GM18507 (cell line): ENCODE measurements around the gene CCN2.
"Not testable (repeated sequence)": the region's sequence is repeated elsewhere in the genome, so short reads cannot be mapped to it uniquely, and the experiment has no call there.

Source experiments
- DNase-seq: peaks from one replicate; pipeline ENCODE4 v3.0.0; 2011; ENCODE audit warnings: low read depth; ENCODE audit not compliant: insufficient read length; ENCODE audit errors: extremely low spot score
- FAIRE-seq: peaks from 2 replicates; lab custom pipeline; 2011; peaks lifted over from hg19 to GRCh38; lab: Jason Lieb, UNC

The CCN2 gene

GRCh38 chr6:131916091-131916796 is 34.9 kb downstream of the CCN2 start:
- DNase-seq, FAIRE-seq: not testable (repeated sequence)

- FAIRE-seq (peak; percentile 81), DNase-seq (peak; percentile 3)
Measured at GRCh38 chr6:131914967-131915751, 36.0 kb downstream of the CCN2 start.

- no peak for DNase-seq
- no peak for FAIRE-seq
Measured at GRCh38 chr6:131914234-131914633, 36.9 kb downstream of the CCN2 start.

- no peak for DNase-seq
- no peak for FAIRE-seq
Measured at GRCh38 chr6:131911951-131912350, 39.2 kb downstream of the CCN2 start.

GRCh38 chr6:131910956-131911355 is 40.2 kb downstream of the CCN2 start:
- FAIRE-seq (no peak), DNase-seq (no peak)

- no peak for FAIRE-seq
Measured at GRCh38 chr6:131910219-131910589, 41.0 kb downstream of the CCN2 start.

GRCh38 chr6:131909408-131910218 is 41.6 kb downstream of the CCN2 start:
- DNase-seq (peak; percentile 26), FAIRE-seq (peak; percentile 87)

More at GRCh38 chr6:131910219-131910589, 41.0 kb downstream of the CCN2 start:
- no peak for DNase-seq

- not testable (repeated sequence) for FAIRE-seq, DNase-seq
Measured at GRCh38 chr6:131908787-131909186, 42.4 kb downstream of the CCN2 start.

GRCh38 chr6:131903734-131904133 is 47.4 kb downstream of the CCN2 start:
- DNase-seq, FAIRE-seq: not testable (repeated sequence)

- not testable (repeated sequence) for DNase-seq, FAIRE-seq
Measured at GRCh38 chr6:131901326-131901873, 49.8 kb downstream of the CCN2 start.

GRCh38 chr6:131900231-131900630 is 50.9 kb downstream of the CCN2 start:
- FAIRE-seq (no peak), DNase-seq (no peak)

GRCh38 chr6:131898718-131899117 is 52.5 kb downstream of the CCN2 start:
- FAIRE-seq = no peak
- DNase-seq = no peak
